Muscle of back (tissue), 11 donors: Measurements from ENCODE around the gene MYO3B. TPM values are rescaled to one million over a fixed set of nuclear protein-coding genes. Genes with fewer than 3 reads are reported as not detected.
A peak's percentile ranks its signal among the peaks of the same experiment; 100 is the strongest.
"Not testable (repeated sequence)": the region's sequence is repeated elsewhere in the genome, so short reads cannot be mapped to it uniquely, and the experiment has no call there.

Source experiments
- DNase-seq, 3 donors: peaks; one replicate each; pipeline versions ENCODE4 v3.0.0 to v3.0.0-alpha.2; 2013
- polyA plus RNA-seq, 10 donors: library from polyadenylated mRNA; unstranded; fragments of 120-200 nt; gene quantifications; one replicate each; pipeline ENCODE4 v1.2.1, GENCODE V29; 2013; ENCODE audit not compliant: insufficient read length in 10 of 10

MYO3B gene
- polyA plus RNA-seq, 10 donors: 0.07 to 1.1 (median 0.16) TPM

- DNase-seq: no peak
Observed at GRCh38 chr2:170503971-170504809, 326.2 kb downstream of the MYO3B start.

GRCh38 chr2:170504810-170505145, 326.8 kb downstream of the MYO3B start:
- no peak for DNase-seq

DNA sequence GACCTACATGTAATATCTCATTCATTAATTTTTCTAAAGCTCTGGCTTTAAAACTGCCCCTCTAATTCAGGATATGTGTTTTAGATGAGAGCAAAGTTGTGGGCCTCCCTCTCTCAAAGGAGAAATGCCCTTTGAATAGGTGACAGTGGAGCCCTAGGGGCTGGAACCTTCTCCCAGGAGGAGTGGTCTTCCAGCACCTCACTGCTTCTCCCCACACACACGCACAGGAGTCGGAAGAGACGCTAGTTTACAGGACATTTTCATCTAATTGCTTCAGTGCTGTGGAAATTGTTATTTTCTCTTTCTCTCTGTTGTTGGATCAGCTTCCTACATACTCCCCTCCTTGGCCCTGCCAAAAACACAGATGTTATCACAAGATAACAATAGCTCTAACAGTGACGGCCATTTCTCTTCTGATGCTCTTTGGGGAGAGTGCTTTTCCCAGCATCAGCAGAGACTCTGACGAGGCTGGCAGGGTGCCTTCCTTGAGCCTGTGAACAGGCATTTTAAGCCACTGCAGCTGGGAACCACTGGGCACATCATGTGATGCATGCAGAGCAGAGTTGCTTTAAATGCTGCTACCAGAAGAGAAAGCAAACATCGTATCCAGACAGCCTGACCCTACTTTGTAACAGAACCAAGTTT, 327.8 kb downstream of the MYO3B start:
- peak in 2 of 3 donors; percentile 49 to 80 for DNase-seq

DNA sequence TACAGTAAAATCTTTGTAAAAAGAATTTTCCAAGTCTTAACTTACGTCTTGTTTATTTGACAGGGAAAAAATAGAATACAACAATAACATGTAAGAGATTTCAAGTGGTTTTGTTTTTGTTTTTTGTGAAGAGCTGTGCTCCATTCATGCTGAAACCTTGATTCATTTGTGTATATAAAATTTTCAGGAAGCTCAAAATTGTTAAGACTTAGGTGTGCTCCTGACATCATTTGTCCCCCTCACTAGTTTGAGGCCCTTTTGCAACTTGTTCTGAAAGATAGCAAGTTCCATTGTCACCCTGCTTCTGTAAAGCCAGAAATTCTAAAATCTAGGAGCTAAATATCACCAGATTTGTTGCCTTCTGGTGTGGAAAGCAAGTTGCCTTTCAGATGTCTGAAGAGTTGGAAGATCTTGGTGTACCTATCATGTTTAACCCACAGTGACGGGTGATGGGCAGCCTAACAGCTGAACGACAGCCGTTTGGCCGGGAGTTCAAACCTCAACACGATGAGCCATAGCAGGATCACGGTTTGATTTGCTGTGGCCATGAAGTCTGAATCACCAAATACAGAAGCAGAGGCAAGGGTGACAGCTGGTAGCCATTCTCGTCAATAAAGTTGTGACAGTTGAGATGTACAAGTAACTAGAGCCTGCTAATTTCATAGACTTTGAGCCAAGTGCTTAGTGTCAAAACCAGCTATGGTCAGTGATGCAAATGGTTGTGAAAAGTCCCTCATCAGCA, 331.7 kb downstream of the MYO3B start:
- DNase-seq: peak; percentile 46 to 70 (median 48)

- DNase-seq: no peak
Observed at GRCh38 chr2:170512266-170512665, 334.3 kb downstream of the MYO3B start.

GRCh38 chr2:170514140-170514539, 336.2 kb downstream of the MYO3B start:
- no peak for DNase-seq

DNA sequence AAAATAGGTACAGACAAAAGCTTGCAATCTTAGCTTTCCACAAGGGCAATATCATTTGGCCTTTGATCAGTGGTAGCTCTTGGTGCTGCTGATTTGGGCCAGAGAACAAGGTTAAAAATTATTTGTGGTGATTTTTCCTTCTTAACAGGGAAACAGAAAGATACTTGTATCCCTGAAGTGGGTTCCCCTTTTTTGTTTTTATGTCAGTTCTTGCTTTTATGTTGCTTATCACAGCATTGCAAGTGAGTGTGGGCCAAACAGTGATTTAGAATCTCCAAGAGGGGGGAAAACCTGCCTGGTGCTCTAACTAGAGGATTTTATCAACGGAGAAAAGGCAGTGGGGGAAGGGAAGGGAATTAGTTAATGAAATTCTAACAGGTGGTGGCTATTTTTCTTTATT, 339.6 kb downstream of the MYO3B start:
- no peak for DNase-seq

- DNase-seq: no peak
Observed at GRCh38 chr2:170518911-170519310, 341.0 kb downstream of the MYO3B start.

- DNase-seq: no peak
Observed at GRCh38 chr2:170521299-170521698, 343.4 kb downstream of the MYO3B start.

DNA sequence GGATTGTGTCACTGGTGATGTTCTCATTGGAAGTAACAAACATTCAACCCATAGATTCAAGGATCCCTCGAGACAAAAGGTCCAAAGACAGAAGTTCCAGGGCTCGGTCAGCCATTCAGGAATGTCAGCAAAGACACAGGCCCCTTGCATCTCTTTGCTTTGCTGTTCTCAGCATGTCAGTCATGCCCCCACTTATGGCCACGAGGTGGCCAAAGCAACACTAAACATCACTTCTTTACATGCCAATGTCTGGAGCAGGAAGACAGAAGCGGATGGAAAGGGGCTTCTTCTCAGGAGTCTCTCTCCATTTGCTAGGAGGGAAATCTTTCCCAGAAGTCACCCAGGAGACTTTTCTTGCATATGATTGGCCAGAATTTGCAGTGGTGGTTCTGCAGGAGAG, 345.6 kb downstream of the MYO3B start:
- no peak for DNase-seq

GRCh38 chr2:170524828-170525565, 347.1 kb downstream of the MYO3B start:
- DNase-seq: no peak

GRCh38 chr2:170525566-170525900, 347.6 kb downstream of the MYO3B start:
- DNase-seq: peak; percentile 41 to 93 (median 63)

- DNase-seq: peak; percentile 42 to 52 (median 44)
Observed at GRCh38 chr2:170530284-170530745, 352.4 kb downstream of the MYO3B start.

GRCh38 chr2:170530803-170531564, 353.0 kb downstream of the MYO3B start:
- no peak for DNase-seq

DNA sequence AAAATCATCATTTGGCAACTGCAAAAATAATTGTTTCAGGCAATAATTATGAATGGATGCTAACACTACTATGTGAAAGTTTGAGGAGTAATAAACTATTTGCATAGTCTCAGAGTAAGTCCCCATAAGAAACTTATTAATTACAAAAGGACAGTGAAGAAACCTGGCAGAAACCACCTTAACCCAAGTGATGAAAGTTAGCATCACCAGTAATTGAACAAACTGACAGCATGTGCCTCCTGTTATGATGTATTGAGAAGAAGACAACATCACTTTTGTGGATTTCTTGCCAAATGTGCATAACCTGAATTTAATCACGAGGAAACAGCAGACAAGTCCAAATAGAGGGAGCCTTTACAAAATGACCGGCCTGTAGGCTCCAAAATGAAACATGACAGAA, 353.9 kb downstream of the MYO3B start:
- DNase-seq: no peak

GRCh38 chr2:170533156-170533555, 355.2 kb downstream of the MYO3B start:
- DNase-seq: no peak

- DNase-seq: no peak
Observed at GRCh38 chr2:170535552-170535951, 357.6 kb downstream of the MYO3B start.

DNA sequence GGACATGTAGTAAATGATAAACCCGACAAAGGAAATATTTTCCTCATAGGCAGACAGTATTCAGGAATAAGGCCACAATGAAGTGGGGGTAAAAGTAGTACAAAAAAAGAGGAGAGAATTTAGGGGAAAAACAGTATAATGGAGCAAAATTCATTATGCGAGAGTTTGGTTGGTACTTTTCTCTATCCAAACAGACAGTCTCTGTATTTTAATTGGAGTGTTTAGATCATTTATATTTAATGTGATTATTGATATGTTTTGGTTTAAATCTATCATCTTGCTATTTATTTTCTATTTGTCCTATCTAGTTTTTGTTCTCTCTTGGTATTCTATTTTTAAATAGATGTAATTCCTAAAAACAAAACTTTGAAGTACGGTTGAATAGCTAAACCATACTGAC, 366.9 kb downstream of the MYO3B start:
- no peak for DNase-seq

DNA sequence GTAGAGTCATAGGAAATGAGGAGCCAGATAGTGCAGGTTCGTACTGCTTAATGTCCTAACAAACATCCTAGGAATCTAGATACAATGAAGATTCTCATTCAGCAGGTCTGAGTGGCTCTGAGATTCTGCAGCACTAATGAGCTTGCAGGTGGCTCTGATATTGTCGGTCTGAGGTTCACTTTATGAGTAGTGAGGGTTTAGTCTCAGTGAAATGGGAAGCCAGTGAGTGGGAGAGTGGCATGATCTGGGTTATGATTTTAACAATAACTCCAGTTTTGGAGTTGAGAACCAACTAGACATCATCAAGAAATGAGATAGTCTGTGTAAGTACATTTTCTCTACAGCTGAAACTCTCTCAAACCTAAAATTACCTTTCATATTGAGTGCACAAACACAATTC, 370.4 kb downstream of the MYO3B start:
- no peak for DNase-seq

- peak in 1 of 3 donors; percentile 5 for DNase-seq
Observed at GRCh38 chr2:170550501-170550900, 372.6 kb downstream of the MYO3B start.

- DNase-seq: not testable (repeated sequence)
Observed at GRCh38 chr2:170551899-170552298, 374.0 kb downstream of the MYO3B start.
